Vagina (tissue), 2 donors: ENCODE measurements around the gene PIH1D1. TPM values are rescaled to one million over a fixed set of nuclear protein-coding genes. Genes with fewer than 3 reads are reported as not detected.

Experiments
- DNase-seq, 2 donors: peaks; one replicate each; pipeline ENCODE4 v3.0.0-alpha.2; 2017; ENCODE audit errors: extremely low spot score in 2 of 2
- H3K27ac ChIP-seq: fragments of 200-600 bp; sonication (generic); one replicate; pipeline ENCODE4 v1.5.1; 2019
- H3K27me3 ChIP-seq: fragments of 200-600 bp; sonication (generic); one replicate; pipeline ENCODE4 v1.5.1; 2019
- H3K36me3 ChIP-seq, 2 donors: fragments of 200-600 bp; sonication (generic); one replicate each; pipeline ENCODE4 v1.5.1; 2017 to 2019
- H3K4me1 ChIP-seq: fragments of 200-600 bp; sonication (generic); one replicate; pipeline ENCODE4 v1.5.1; 2019
- H3K4me3 ChIP-seq, 2 donors: fragments of 200-600 bp; sonication (generic); 1 replicate in 1 of 2; 2 replicates in 1 of 2; pipeline ENCODE4 v1.5.1; 2016 to 2019
- H3K9me3 ChIP-seq: fragments of 200-600 bp; sonication (generic); one replicate; pipeline ENCODE4 v1.5.1; 2019
- CTCF ChIP-seq, 3 experiments: fragments of 450-650 bp in 2 of 3; fragments of 200-600 bp in 1 of 3; sonication (generic) in 1 of 3; IDR thresholded peaks; one replicate each; pipeline ENCODE4 v1.5.1; 2017 to 2019; ENCODE audit warnings: antibody characterized with exemption in 3 of 3, mild to moderate bottlenecking in 2 of 3, moderate library complexity in 2 of 3
- POLR2A ChIP-seq, 2 donors: fragments of 450-650 bp; IDR thresholded peaks; one replicate each; pipeline ENCODE4 v1.6.1; 2017; ENCODE audit warnings: antibody characterized with exemption in 2 of 2, mild to moderate bottlenecking in 2 of 2, moderate library complexity in 2 of 2
- POLR2AphosphoS5 ChIP-seq, 2 donors: sonication (generic); formaldehyde crosslinking; IDR thresholded peaks; one replicate each; pipeline ENCODE4 v1.9.0; 2017; ENCODE audit warnings: antibody characterized with exemption in 2 of 2, mild to moderate bottlenecking in 2 of 2, low read depth in 1 of 2; ENCODE audit not compliant: insufficient read depth in 1 of 2
- intact Hi-C: fragments of 100-400 bp; cut with DNase I; formaldehyde crosslinking; loops from one replicate; pipeline ENCODE4 v1.15.1; 2023
- total RNA-seq: library from RNA; depleted of rRNA; stranded (reverse); fragments of >200 nt; gene quantifications from one replicate; pipeline ENCODE4 v1.2.3, GENCODE V29; 2016

Gene PIH1D1
- total RNA-seq, 1 donor from 2014 or later = 96.3 TPM

GRCh38 chr19:49422407-49423070 is 29.1 kb downstream of the PIH1D1 start:
- intact Hi-C loops = no loop called here
- Histone ChIP-seq H3K4me1 (peaks cover 27% of the 10 kb centered on the region), H3K27ac (no peak overlapping the region), H3K9me3 (no peaks in the 10 kb centered on the region), H3K27me3 (peaks cover 40% of the 10 kb centered on the region), H3K36me3 (no peaks in the 10 kb centered on the region), H3K4me3 (peak overlapping the region in 1 of 2 donors; percentile 6)
- DNase-seq = no peak
- TF ChIP-seq POLR2A (IDR thresholded peaks at IDR 0.05) (no peak), POLR2AphosphoS5 (IDR thresholded peaks at IDR 0.05; ENCODE audit: insufficient read depth in 1 of 2, low read depth in 1 of 2) (no peak), CTCF (IDR thresholded peaks at IDR 0.05) (no peak)

GRCh38 chr19:49421878-49422202 is 29.8 kb downstream of the PIH1D1 start:
- H3K4me3 ChIP-seq = no peak overlapping the region
- no peaks in the 10 kb centered on the region for H3K36me3 ChIP-seq
- no peak for TF ChIP-seq POLR2A (IDR thresholded peaks at IDR 0.05)
- TF ChIP-seq POLR2AphosphoS5 (IDR thresholded peaks at IDR 0.05; ENCODE audit: insufficient read depth in 1 of 2, low read depth in 1 of 2) = no peak
- TF ChIP-seq CTCF (IDR thresholded peaks at IDR 0.05) = no peak
- no peak overlapping the region for H3K27ac ChIP-seq
- intact Hi-C loops = no loop called here
- peaks cover 26% of the 10 kb centered on the region for H3K4me1 ChIP-seq
- no peak for DNase-seq
- H3K27me3 ChIP-seq = peaks cover 36% of the 10 kb centered on the region
- no peaks in the 10 kb centered on the region for H3K9me3 ChIP-seq

DNA sequence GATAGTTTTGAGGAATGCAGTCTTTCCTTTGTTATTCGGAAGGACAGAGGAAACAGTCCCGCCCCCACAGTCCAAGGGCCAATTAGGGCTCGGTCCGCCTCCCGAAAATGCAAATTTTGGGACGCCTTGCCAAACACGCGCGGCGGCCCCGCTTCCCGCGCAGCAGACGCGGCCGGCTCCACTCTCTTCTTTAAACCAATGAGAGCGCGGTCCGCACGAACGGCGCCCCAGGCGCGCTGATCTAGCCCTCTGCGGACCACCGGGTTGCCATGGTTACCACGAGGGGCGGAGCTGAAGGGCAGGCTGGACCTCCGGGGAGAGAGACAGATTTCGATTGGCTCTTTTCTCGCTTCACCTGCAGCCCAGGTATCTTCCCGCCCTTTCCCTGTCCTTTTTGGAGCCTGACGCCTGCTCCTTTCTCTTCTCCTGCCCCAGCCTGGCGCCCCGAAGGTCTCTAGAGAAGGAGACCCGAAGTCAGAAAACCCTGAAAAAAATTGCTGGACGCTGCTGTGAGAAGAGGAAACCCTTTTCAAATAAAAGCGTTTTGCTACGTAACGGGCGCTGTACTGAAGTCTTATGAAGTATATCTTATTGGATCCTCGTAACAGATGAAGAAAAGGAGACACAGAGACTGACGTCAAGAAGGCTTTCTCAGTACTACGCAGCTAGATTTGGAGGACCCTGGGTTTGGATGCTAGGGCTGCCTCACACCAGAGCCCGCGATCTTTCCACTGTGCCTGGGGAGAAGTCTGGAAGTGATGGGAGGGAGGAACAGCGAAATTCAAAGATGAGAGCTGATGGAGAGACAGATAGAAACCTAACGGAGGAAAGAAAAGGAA is 30.4 kb downstream of the PIH1D1 start:
- Histone ChIP-seq H3K9me3 (no peaks in the 10 kb centered on the region), H3K4me1 (peaks cover 26% of the 10 kb centered on the region), H3K27ac (no peak overlapping the region), H3K27me3 (peaks cover 32% of the 10 kb centered on the region), H3K4me3 (no peak overlapping the region), H3K36me3 (no peaks in the 10 kb centered on the region)
- DNase-seq = no peak
- intact Hi-C loops = no loop called here
- no peak for TF ChIP-seq POLR2AphosphoS5 (IDR thresholded peaks at IDR 0.05; ENCODE audit: insufficient read depth in 1 of 2, low read depth in 1 of 2)
- no peak for TF ChIP-seq POLR2A (IDR thresholded peaks at IDR 0.05)
- TF ChIP-seq CTCF (IDR thresholded peaks at IDR 0.05) = no peak

GRCh38 chr19:49420227-49420626 is 31.4 kb downstream of the PIH1D1 start:
- no peak for TF ChIP-seq CTCF (IDR thresholded peaks at IDR 0.05)
- TF ChIP-seq POLR2A (IDR thresholded peaks at IDR 0.05) = no peak
- TF ChIP-seq POLR2AphosphoS5 (IDR thresholded peaks at IDR 0.05; ENCODE audit: insufficient read depth in 1 of 2, low read depth in 1 of 2) = no peak
- peaks cover 25% of the 10 kb centered on the region for H3K27me3 ChIP-seq
- H3K4me1 ChIP-seq = peaks cover 26% of the 10 kb centered on the region
- intact Hi-C loops = no loop called here
- no peak overlapping the region for H3K4me3 ChIP-seq
- H3K27ac ChIP-seq = no peak overlapping the region
- no peak for DNase-seq
- no peaks in the 10 kb centered on the region for H3K36me3 ChIP-seq
- H3K9me3 ChIP-seq = no peaks in the 10 kb centered on the region

- Histone ChIP-seq H3K27ac (no peak overlapping the region), H3K36me3 (no peaks in the 10 kb centered on the region), H3K27me3 (peaks cover 25% of the 10 kb centered on the region), H3K9me3 (no peaks in the 10 kb centered on the region), H3K4me1 (peaks cover 26% of the 10 kb centered on the region), H3K4me3 (no peak overlapping the region)
- intact Hi-C loops = no loop called here
- DNase-seq = no peak
- TF ChIP-seq CTCF (IDR thresholded peaks at IDR 0.05) = no peak
- no peak for TF ChIP-seq POLR2A (IDR thresholded peaks at IDR 0.05)
- no peak for TF ChIP-seq POLR2AphosphoS5 (IDR thresholded peaks at IDR 0.05; ENCODE audit: insufficient read depth in 1 of 2, low read depth in 1 of 2)
Measured at GRCh38 chr19:49419173-49419572, 32.4 kb downstream of the PIH1D1 start.
